Iris pigment epithelial cell (primary cell): ENCODE results near the gene NLRP9.

Experiments
- DNase-seq: peaks from one replicate; pipeline ENCODE4 v3.0.0-alpha.2; 2011; ENCODE audit warnings: low read depth

Gene NLRP9

DNA sequence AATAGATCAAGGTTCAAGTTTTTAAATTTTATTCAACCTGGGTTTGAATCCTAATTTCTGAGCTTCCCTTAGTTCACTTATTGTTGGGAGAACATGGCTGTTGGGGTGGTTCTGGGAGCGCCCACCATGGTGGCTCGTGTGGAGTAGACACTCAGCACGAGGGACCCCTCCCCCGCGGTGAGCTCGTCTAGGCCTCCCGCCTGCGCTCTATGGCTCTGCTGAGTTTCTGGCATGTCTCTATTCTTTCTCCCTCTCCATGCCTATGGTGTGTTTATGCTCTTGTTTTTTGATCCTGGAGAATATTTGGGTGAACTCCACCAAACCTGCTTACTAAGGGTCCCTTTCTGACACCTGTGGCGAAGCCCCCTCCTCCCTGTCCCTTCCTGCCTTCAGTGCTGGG lies 64.7 kb downstream of the NLRP9 start:
- no peak for DNase-seq

DNA sequence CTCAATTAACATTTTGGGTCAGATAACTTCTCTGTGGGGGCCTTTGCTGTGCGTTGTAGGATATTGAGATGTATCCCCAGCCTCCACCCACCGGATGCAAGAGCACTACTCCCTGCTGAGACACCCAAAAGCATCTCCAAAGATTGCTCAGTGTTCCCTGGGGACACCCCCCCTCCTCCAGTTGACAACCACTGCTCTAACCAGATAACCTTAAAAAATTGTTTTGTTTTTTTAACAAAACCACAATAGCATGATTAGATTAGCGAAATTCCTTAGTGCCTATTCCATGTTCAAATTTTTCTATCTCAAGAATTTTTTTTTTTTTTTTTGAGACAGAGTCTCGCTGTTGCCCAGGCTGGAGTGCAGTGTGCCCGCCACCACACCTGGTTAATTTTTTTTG lies 65.8 kb downstream of the NLRP9 start:
- DNase-seq = peak; percentile 37

DNA sequence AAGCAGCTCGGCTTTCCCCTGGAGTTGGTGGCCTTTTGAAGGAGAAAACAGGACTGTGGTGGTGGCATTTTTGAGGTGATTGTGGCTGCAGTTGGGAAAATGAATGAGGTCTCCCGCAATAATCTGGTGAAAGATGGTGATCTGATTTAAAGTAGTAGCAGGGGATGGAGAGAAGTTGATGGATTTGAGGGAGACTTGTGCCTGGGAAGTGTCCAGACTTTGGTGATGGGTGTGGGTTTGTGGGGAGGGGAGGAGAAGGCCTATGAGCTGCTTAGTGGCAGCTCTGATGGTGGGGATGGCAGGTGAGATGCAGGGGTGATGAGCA lies 67.2 kb downstream of the NLRP9 start:
- no peak for DNase-seq

DNA sequence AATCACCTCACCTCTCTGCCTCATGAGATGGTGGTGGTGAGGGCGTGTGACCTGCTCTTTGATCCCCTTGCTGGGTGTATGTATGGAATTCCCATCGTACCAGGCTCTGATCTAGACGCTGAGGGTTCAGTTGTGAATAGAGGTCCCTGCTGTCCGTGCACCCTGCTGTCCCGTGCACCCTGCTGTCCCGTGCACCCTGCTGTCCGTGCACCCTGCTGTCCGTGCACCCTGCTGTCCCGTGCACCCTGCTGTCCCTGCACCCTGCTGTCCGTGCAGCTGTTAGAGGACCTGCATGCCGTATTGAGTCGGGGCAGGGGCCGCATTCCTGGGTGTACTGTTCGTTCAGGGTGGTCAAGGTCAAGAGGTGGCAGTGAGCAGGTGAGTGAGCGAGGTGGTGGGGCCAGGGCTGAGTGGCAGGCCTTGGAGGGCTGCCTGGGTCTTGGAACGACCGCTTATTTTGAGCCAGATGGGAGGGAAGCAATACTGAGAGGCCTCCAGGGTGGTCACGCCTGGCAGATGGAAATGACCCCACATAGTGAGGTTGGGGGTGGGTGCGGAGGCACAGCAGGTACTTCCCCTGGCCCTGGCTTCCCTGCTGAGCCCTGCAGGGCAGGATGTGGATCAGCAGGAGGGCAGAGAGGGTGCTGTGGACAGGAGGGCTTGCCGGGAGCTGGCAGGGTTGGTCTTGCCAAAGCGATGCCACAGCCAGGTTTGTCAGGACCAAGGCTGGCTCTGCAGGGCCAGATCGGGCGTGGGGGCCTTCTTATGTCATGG lies 67.7 kb downstream of the NLRP9 start:
- peak; percentile 19 for DNase-seq

DNA sequence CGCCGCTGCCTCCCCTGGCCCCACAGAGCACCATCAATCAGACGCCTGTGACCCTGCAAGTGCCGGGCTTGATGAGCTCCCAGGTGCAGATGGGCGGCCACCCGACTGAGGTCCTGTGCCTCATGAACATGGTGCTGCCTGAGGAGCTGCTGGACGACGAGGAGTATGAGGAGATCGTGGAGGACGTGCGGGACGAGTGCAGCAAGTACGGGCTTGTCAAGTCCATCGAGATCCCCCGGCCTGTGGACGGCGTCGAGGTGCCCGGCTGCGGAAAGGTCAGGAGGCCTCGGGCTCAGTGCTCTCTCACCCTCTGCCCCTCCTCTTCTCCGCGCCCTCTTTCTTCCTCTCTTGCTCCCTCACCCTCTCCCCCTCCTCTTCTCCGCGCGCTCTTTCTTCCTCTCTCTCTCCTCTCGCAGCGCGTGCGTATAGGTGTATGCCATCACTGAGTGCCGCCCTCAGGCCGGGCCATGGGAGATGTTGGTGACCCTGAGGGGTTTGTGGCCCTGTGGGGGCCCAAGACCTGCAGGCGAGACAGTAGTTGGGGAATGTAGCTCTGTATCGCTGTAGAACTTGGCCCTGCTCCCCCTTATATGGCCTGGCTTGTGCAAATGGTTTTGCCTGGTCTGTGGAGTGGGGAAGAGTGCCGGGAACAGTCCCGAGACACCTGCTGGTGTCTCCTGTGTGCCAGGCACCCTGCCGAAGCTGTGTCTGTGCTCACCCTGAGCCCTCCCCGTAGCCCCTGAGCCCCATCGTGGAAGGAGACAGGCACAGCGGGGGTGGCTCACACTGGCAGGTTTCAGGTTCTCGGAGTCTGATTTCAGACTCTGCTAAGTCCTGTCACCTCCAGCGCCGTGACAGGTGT lies 68.6 kb downstream of the NLRP9 start:
- DNase-seq = no peak

DNA sequence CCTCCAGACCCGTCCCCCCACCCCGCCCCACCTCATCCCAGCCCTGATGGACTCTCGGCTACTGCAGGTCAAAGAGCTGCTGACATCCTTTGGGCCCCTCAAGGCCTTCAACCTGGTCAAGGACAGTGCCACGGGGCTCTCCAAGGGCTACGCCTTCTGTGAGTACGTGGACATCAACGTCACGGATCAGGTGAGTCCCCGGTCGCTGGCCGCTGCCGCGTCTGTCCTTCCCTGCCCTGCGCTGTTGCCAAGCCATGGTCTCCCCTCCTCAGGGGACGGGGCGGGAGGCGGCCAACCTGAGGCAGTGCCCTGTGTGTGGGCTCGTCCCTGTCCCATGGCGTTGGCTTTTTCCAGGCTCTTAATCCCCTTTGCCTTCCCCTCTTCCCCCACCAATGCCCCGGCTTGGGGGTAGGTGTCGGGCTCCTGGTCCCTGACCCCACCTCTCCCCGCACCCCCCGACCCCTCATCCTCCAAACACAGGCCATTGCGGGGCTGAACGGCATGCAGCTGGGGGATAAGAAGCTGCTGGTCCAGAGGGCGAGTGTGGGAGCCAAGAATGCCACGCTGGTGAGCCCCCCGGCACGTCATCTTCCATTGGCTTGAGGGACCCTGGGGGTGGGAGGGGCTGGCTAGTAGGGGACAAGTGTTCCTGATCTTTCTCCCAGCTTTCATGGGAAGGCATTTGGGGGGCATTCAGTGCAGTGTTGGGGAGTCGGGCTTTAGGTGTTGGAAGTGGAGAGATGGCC lies 69.4 kb downstream of the NLRP9 start:
- DNase-seq = no peak

DNA sequence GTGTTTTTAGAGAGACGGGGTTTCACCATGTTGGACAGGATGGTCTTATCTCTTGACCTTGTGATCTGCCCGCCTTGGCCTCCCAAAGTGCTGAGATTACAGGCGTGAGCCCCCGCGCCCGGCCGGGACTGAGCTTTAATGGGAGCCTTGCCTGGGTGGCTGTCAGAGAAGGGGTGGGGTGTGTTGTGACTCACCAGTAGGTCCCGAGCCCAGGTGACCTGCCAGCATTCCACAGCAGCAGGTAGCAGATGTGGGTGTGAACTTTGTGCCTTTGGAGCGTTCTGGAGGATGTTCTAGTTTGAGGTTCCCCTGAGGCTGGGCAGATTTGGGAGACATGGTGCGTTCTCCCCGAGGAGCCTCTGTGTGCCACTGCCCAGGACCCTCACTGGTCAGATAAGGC lies 70.2 kb downstream of the NLRP9 start:
- DNase-seq = no peak

DNA sequence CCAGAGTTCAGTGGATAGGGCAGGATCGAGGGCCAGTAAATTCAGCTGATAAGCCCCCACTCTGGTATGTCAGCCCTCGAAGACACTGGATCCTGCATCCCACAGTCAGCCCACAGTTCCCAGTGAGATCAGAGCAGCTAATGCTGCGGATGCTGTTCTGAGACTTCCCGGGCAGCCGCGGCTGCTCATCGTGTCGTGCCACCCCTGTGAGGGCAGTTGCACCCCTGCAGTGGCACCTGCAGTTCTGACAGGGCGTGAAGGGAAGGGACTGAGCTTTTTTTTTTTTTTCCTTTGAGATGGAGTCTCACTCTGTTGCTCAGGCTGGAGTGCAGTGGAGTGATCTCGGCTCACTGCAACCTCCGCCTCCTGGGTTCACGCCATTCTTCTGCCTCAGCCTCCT lies 70.7 kb downstream of the NLRP9 start:
- DNase-seq = no peak

DNA sequence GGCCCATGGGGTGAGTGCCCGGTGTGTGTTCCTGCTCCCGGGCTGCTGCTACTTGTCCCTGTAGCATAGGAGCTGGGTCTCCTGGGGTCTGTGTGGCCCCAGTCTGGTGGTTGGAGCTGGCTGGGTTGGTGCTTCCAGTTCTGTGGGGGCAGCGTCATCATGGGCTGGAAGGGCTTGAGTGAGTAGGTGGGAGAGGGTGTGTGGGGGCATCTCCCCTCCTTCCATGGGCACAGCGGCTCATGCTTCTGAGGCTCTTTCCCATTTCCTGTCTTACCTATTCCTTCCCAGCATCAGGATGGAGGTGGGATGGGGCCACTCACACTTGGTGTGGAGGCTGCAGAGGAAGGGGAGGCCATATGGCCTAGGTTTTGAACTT lies 71.2 kb downstream of the NLRP9 start:
- no peak for DNase-seq

DNA sequence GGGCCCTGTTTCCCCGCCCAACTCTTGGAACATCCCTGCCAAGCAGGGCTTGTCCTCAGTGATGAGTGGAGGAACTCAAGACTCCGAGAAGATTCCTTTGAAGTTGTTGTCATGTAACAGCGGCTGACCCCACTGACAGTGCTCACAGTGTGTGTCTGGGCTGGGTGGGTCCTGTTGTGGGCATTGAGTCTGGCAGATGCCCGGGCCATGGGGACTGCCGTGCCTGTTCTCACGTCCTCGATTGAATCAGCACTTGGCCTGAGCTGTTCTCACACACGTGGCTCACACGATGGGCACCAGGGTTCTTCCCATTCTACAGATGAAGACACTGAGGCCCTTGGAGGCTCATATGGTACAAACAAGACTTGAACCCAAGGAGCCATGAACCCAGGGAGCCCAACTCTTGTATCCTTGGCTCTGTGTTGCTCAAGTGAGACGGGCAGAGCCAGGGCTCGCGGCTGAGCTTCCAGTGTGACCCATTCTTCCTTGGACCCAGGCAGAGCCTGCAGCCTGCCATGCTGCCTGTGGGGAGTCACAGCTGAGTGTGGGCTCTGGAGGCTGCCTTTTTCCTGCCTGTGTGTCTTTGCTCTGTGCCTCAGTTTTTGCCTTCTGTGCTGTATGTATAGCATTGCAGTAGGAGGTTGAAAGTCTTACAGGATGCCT lies 71.7 kb downstream of the NLRP9 start:
- no peak for DNase-seq

DNA sequence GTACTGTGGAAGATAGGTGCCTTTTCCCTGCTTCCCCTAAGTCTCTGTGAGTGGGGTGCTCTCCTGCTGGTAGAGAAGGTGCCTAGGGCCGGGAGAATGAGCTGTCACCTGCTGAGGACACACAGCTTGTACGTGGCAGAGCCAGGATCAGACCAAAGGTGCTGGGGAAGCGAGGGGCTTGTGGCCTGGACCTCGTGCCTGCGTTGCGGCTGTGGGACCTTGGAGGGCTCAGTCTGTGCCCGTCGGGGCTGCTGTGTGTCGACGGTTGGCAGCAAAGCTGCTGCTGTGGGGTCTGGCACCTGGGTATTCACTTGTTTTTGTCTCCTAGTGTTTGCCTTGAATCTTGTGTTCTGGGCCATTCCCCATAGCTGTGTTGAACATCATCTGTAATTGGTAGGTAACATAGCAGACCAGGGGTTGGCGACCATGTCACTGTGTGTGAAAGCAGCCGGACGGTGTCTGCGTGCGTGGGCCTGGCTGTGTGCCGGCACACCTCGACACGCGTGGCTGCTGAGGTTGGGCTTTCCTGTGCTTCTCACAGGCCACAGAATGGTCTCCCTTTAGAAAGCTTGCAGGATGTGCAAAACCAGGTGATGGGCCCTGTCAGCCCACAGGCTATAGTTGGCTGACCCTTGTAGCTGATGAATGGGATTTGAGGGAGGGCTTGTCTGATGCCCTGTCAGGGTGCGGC lies 74.2 kb downstream of the NLRP9 start:
- DNase-seq = no peak

DNA sequence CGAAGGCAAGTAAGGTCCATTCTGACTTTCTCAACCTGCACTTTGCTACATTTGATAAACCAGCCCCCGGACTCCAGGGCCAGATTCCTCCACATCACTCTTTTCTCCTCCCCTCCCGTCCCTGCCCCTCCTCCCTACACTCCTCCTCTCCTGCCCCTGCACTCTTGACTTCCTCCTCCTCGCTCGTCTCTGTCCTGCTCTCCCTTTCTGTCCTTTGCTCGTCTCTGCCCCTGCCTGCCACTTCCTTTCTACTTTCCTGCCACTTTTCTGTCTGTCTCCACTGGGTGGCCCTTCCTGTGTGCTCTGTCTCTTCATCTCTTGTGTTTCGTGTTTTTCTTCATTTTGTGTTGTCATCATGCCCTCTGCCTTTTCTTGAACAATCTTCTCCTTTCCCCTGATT lies 76.4 kb downstream of the NLRP9 start:
- no peak for DNase-seq

DNA sequence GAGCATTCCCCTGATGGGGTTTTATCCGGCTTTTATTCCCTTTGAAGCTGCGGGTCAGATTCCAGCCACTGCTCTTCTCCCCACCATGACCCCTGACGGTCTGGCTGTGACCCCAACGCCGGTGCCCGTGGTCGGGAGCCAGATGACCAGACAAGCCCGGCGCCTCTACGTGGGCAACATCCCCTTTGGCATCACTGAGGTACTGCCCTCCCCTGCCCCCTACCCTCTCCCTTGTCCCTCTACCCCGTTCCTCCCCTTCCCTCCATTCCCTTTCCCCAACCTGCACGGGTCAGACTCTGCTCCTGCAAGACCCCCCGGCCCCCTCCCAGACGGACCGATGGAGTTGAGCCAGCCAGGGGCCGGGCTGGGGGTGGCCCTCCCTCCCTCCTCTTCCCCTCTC lies 77.2 kb downstream of the NLRP9 start:
- no peak for DNase-seq

DNA sequence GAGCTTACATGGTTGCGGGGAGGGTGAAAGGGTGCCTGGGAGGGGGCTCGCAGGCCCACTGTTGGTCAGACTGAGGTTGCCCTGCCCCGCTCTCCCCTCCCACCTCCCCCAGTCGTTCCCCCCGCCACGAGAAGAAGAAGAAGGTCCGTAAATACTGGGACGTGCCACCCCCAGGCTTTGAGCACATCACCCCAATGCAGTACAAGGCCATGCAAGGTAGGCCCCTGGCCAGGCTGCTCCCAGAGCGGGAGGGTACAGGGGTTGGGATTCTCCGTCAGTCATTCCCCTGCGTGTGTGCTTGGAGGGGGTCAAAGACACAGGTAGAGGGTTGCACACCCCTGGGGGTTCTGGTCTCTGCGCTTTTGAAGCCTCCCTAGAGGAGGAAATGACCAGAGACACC lies 77.8 kb downstream of the NLRP9 start:
- DNase-seq = no peak

DNA sequence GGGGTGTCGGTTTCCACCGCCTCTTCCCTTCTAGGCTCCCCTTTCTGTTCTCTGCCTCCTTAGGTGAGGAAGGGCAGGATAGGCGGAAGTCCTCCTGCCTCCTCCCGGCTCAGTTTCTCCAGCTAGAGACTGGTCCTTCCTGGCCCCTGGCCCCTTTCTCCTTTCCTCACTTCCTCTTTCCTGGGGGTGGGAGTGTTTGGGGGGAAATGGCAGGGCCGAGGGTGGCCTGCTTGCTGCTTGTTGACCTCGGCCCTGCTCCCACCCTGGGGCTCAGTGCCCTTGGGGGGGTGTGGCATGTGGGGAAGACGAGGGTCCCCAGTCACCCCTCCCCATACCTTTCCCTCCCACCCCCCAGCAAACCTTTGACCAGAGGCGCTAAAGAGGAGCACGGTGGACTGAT lies 78.4 kb downstream of the NLRP9 start:
- DNase-seq = no peak

DNA sequence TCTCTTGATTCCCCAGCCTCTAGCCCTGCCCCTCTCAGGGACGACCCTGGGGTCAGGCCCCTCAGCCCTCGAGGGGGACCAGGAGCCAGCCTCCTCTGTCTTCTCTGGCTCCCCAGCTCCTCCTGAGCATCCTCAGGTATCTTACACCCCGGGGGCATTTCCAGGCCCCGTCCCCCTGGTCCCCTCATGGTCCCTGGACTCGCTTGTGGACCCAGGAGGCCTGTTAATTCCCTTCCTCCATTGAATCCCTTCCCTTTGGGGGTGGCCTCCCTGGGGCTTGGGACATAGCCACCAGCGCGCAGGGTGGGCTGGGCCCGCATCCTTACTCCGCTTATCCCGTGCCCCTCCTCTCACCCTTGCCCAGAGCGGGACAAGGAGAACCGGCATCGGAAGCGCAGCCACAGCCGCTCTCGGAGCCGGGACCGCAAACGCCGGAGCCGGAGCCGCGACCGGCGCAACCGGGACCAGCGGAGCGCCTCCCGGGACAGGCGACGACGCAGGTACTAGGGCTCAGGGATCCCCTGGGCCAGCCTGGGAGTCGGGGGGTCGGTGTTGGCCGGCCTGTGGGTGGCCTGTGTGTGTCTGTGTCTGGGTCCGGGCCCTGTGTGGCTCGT lies 79.2 kb downstream of the NLRP9 start:
- DNase-seq = no peak
